Esophagus squamous epithelium (tissue), 5 donors: Measurements from ENCODE around the gene XRCC4. TPM values are rescaled to one million over a fixed set of nuclear protein-coding genes. Genes with fewer than 3 reads are reported as not detected.

Experiments
- DNase-seq: peaks from one replicate; lab custom pipeline; 2025; lab: John Stamatoyannopoulos, UW
- H3K27ac ChIP-seq, 4 donors: fragments of 200-600 bp; sonication (generic); one replicate each; pipeline ENCODE4 v1.5.1; 2016 to 2019; ENCODE audit warnings: mild to moderate bottlenecking in 1 of 4
- H3K27me3 ChIP-seq, 4 donors: fragments of 200-600 bp; sonication (generic); 1 replicate in 3 of 4; 2 replicates in 1 of 4; pipeline versions ENCODE4 v1.5.1 to v1.6.0; 2017 to 2021; ENCODE audit warnings: antibody characterized with exemption in 1 of 4
- H3K36me3 ChIP-seq, 3 donors: fragments of 200-600 bp; sonication (generic); one replicate each; pipeline ENCODE4 v1.5.1; 2016 to 2019
- H3K4me1 ChIP-seq, 3 donors: fragments of 200-600 bp; sonication (generic); one replicate each; pipeline ENCODE4 v1.5.1; 2017 to 2019
- H3K4me3 ChIP-seq, 4 donors: fragments of 200-600 bp; sonication (generic); 1 replicate in 3 of 4; 2 replicates in 1 of 4; pipeline ENCODE4 v1.5.1; 2016 to 2019; ENCODE audit warnings: mild to moderate bottlenecking in 2 of 4, moderate library complexity in 1 of 4
- H3K9me3 ChIP-seq, 3 donors: fragments of 200-600 bp; sonication (generic); one replicate each; pipeline ENCODE4 v1.5.1; 2016 to 2019
- POLR2A ChIP-seq, 4 donors: fragments of 450-650 bp; IDR thresholded peaks; one replicate each; pipeline ENCODE4 v1.6.1; 2017; ENCODE audit warnings: antibody characterized with exemption in 4 of 4, mild to moderate bottlenecking in 4 of 4, moderate library complexity in 3 of 4
- WGBS, 2 donors: methylation state at CpG; one replicate each; pipeline ENCODE4 v1.1.5; 2018; 5-methylcytosine and 5-hydroxymethylcytosine counted together
- intact Hi-C: fragments of 100-400 bp; cut with DNase I; formaldehyde crosslinking; loops from one replicate; pipeline ENCODE4 v1.15.0; 2022
- total RNA-seq, 4 donors: library from RNA; depleted of rRNA; stranded (reverse); fragments of >200 nt; gene quantifications; one replicate each; pipeline ENCODE4 v1.1.0, GENCODE V29; 2016
- TF ChIP-seq, protein P1 (sequence below), 6 experiments: fragments of 450-650 bp in 4 of 6; fragments of 200-600 bp in 2 of 6; sonication (generic) in 2 of 6; IDR thresholded peaks; one replicate each; pipeline ENCODE4 v1.5.1; 2016 to 2019; ENCODE audit warnings: antibody characterized with exemption in 6 of 6, mild to moderate bottlenecking in 4 of 6, moderate library complexity in 4 of 6
- donor health status: DM: yes; HTN: yes; CAD: no.

XRCC4 gene
- total RNA-seq, 4 donors from 2014 or later: 2.9 to 10.3 (median 7.4) TPM

DNA sequence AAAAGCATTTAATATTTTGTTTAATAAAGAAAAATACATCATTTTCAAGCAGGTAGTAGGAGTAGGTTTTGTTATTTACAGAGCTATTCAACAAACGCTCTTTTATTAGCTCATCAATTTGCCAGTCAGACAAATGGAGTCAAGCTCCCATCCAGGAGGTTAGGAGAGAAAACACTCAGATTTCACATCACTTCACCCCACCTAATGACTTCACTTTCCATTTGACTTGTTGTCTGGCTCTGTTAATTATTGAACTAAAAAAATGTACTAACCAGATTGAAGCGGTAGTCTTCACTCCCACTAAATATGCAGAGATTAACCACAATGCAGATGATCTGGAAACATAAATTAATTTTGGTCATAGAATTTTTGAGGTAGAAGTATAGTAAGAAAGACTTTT, 200.6 kb downstream of the XRCC4 start:
- H3K27me3 ChIP-seq: no peaks in the 10 kb centered on the region
- TF ChIP-seq, protein P1, sequence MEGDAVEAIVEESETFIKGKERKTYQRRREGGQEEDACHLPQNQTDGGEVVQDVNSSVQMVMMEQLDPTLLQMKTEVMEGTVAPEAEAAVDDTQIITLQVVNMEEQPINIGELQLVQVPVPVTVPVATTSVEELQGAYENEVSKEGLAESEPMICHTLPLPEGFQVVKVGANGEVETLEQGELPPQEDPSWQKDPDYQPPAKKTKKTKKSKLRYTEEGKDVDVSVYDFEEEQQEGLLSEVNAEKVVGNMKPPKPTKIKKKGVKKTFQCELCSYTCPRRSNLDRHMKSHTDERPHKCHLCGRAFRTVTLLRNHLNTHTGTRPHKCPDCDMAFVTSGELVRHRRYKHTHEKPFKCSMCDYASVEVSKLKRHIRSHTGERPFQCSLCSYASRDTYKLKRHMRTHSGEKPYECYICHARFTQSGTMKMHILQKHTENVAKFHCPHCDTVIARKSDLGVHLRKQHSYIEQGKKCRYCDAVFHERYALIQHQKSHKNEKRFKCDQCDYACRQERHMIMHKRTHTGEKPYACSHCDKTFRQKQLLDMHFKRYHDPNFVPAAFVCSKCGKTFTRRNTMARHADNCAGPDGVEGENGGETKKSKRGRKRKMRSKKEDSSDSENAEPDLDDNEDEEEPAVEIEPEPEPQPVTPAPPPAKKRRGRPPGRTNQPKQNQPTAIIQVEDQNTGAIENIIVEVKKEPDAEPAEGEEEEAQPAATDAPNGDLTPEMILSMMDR (IDR thresholded peaks at IDR 0.05): no peak
- no peak for TF ChIP-seq POLR2A (IDR thresholded peaks at IDR 0.05)
- WGBS, 2 donors: 90 to 91% methylated on average over 2 of the region's 2 CpGs

DNA sequence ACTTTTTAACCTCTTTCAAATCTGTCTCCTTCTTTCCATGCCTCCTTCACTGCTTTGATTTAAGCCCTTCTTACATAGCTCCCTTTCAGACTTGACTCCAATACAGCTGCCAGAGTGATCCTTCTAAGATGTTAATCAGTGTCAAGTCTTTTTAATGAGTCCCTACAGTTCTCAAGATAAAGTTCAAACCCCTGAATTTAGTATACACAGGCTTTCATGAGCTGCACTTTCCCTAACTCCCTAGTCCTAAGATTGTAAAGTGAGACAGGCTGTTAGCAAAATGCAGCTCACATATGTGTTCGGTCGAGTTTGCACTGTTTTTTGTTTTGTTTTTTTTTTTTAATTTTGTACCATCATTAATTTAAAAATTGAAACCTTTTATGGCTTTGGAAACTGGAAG, 203.8 kb downstream of the XRCC4 start:
- H3K27me3 ChIP-seq: no peaks in the 10 kb centered on the region
- no peaks in the 10 kb centered on the region for H3K4me1 ChIP-seq
- DNase-seq: no peak
- no peaks in the 10 kb centered on the region for H3K9me3 ChIP-seq
- 86% methylated on average over 2 of the region's 2 CpGs for WGBS, 2 donors
- TF ChIP-seq POLR2A (IDR thresholded peaks at IDR 0.05): no peak
- TF ChIP-seq, protein P1 (IDR thresholded peaks at IDR 0.05): no peak
- no peak overlapping the region for H3K27ac ChIP-seq
- intact Hi-C loops: no loop called here
- H3K36me3 ChIP-seq: no peaks in the 10 kb centered on the region
- H3K4me3 ChIP-seq: no peak overlapping the region

More for the DNA sequence above, 200.6 kb downstream of the XRCC4 start:
- Histone ChIP-seq H3K4me1 (no peaks in the 10 kb centered on the region), H3K9me3 (no peaks in the 10 kb centered on the region), H3K36me3 (no peaks in the 10 kb centered on the region), H3K27ac (no peak overlapping the region), H3K4me3 (no peak overlapping the region)
- no peak for DNase-seq
- intact Hi-C loops: no loop called here

DNA sequence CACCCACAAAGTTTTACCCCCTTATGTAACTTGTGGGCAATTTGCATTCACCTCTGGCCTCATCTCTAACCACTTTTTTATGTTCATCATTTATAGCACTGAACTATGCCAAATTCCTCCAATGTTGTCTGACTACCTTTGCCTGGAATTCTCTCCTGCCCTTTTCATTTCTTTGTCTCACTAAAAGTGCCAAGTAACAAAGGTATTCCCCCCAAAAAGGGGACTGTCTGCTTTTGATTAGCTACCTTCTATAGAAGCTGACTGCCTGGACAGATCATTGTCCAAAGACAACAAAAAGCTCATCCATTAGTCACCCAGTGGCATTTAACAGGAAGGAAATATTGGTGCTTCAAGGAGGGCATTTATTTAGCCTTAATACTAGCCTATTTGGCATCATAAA, 204.3 kb downstream of the XRCC4 start:
- intact Hi-C loops: no loop called here
- Histone ChIP-seq H3K27me3 (no peaks in the 10 kb centered on the region), H3K36me3 (no peaks in the 10 kb centered on the region), H3K9me3 (no peaks in the 10 kb centered on the region), H3K4me1 (no peaks in the 10 kb centered on the region), H3K4me3 (no peak overlapping the region), H3K27ac (no peak overlapping the region)
- DNase-seq: no peak
- no peak for TF ChIP-seq POLR2A (IDR thresholded peaks at IDR 0.05)
- TF ChIP-seq, protein P1 (IDR thresholded peaks at IDR 0.05): no peak

DNA sequence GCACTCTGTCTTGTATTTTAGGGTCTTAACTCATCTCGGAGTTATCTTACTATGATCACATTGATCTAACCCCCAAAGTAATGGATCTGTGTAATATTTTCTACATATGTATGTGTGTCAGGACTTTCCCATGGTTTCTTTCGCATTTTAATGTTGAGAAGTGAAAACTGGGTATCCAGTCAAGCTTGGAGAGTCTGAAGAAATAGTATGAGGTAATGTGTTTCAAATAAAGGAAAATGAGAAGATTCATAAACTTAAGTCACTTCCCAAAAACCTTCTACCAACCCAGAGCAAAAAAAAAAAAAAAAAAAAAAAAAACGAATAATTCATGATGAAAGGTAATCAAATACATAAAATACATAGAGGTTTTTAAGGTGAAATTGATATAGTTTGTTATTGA, 206.4 kb downstream of the XRCC4 start:
- Histone ChIP-seq H3K4me1 (no peaks in the 10 kb centered on the region), H3K27ac (no peak overlapping the region), H3K9me3 (no peaks in the 10 kb centered on the region), H3K36me3 (no peaks in the 10 kb centered on the region), H3K27me3 (no peaks in the 10 kb centered on the region), H3K4me3 (no peak overlapping the region)
- intact Hi-C loops: no loop called here
- no peak for TF ChIP-seq POLR2A (IDR thresholded peaks at IDR 0.05)
- TF ChIP-seq, protein P1 (IDR thresholded peaks at IDR 0.05): no peak
- no peak for DNase-seq
- 67 to 74% methylated on average over 3 of the region's 3 CpGs for WGBS, 2 donors

DNA sequence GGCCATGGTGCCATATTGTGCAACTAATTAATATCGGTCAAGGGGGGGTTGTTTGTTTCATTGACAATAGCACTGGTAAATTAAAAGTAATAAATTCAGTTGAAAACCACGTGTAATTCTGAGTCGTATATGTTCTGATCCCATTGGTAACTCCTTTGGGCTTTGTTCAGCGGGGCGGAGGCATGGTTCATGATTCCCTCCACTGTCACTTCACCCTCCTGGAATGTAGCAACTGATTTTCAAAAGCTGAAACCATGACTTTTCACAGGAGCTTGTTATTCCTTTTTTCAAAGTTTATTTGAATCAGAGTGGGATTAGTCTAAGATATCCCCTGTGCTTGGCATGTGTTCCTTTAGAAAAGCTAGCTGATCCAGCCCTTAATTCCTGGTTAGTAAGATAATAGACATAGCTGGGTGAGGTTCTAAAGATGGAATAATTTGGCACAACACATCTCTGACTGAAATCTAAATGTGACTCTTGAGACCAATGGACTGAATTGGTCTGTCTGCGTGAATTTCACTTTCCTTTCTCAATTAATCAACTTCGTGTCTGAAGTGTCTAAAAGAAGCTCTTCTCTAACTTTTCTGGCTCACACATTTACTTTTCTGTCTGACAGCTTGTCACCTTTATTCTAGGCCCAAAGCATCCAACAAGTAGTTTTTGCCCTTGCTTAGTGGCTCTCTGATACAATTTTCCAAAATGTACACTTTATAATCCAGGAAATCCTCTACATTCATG, 208.5 kb downstream of the XRCC4 start:
- WGBS, 2 donors: 69 to 76% methylated on average over 7 of the region's 7 CpGs
- intact Hi-C loops: no loop called here
- no peak for TF ChIP-seq POLR2A (IDR thresholded peaks at IDR 0.05)
- TF ChIP-seq, protein P1 (IDR thresholded peaks at IDR 0.05): no peak
- Histone ChIP-seq H3K27ac (no peak overlapping the region), H3K9me3 (no peaks in the 10 kb centered on the region), H3K27me3 (no peaks in the 10 kb centered on the region), H3K4me3 (no peak overlapping the region), H3K36me3 (no peaks in the 10 kb centered on the region), H3K4me1 (no peaks in the 10 kb centered on the region)
- DNase-seq: no peak
